Measurements from ENCODE around the gene PSMD6. TPM values are rescaled to one million over a fixed set of nuclear protein-coding genes. Genes with fewer than 3 reads are reported as not detected.

PSMD6 gene
- total and polyA plus RNA-seq, 3 experiments from 2014 or later = 117 to 136 (median 134) TPM

- ChIA-PET POLR2A (no interaction called here), CTCF (interaction anchor here (1.1 kb wide), 1 partner anchor 7 kb away, joined by 3 read pairs; no protein-coding TSS in a partner anchor)
- Histone ChIP-seq H3K36me3 (ENCODE audit: insufficient read depth, low read length) (no peaks in the 10 kb centered on the region), H3K27ac (ENCODE audit: low read depth, low read length) (no peak overlapping the region), H3K9me3 (ENCODE audit: low read length) (no peaks in the 10 kb centered on the region), H3K4me1 (ENCODE audit: insufficient read depth, low read length) (no peaks in the 10 kb centered on the region), H3K27me3 (ENCODE audit: insufficient read depth, low read length, poor library complexity, severe bottlenecking) (peaks cover 4% of the 10 kb centered on the region), H3K4me3 (ENCODE audit: low read length) (no peak overlapping the region)
- no peak overlapping the region for H3K27ac Mint-ChIP-seq
- no peaks in the 10 kb centered on the region for H3K4me1 Mint-ChIP-seq
- no peaks in the 10 kb centered on the region for H3K36me3 Mint-ChIP-seq
- peaks cover 10 to 46% of the 10 kb centered on the region in 2 donors for H3K27me3 Mint-ChIP-seq
- H3K4me3 Mint-ChIP-seq = no peak overlapping the region
- DNase-seq = no peak
- H3K9me3 Mint-ChIP-seq = no peaks in the 10 kb centered on the region
Measured at GRCh38 chr3:64059484-64060175, 36.3 kb upstream of the PSMD6 start.

GRCh38 chr3:64058566-64058965, 35.3 kb upstream of the PSMD6 start:
- CTCF ChIA-PET = no interaction called here
- Histone ChIP-seq H3K4me1 (ENCODE audit: insufficient read depth, low read length) (no peaks in the 10 kb centered on the region), H3K27me3 (ENCODE audit: insufficient read depth, low read length, poor library complexity, severe bottlenecking) (peaks cover 4% of the 10 kb centered on the region), H3K9me3 (ENCODE audit: low read length) (no peaks in the 10 kb centered on the region), H3K36me3 (ENCODE audit: insufficient read depth, low read length) (no peaks in the 10 kb centered on the region), H3K27ac (ENCODE audit: low read depth, low read length) (no peak overlapping the region), H3K4me3 (ENCODE audit: low read length) (no peak overlapping the region)
- DNase-seq = no peak
- no peaks in the 10 kb centered on the region for H3K36me3 Mint-ChIP-seq
- no peak overlapping the region for H3K27ac Mint-ChIP-seq
- no peaks in the 10 kb centered on the region for H3K9me3 Mint-ChIP-seq
- POLR2A ChIA-PET = no interaction called here
- H3K4me1 Mint-ChIP-seq = no peaks in the 10 kb centered on the region
- peaks cover 10 to 45% of the 10 kb centered on the region in 2 donors for H3K27me3 Mint-ChIP-seq
- H3K4me3 Mint-ChIP-seq = no peak overlapping the region

GRCh38 chr3:64057231-64057630, 33.9 kb upstream of the PSMD6 start:
- H3K4me3 Mint-ChIP-seq = no peak overlapping the region
- Histone ChIP-seq H3K4me1 (ENCODE audit: insufficient read depth, low read length) (no peaks in the 10 kb centered on the region), H3K4me3 (ENCODE audit: low read length) (no peak overlapping the region), H3K36me3 (ENCODE audit: insufficient read depth, low read length) (no peaks in the 10 kb centered on the region), H3K9me3 (ENCODE audit: low read length) (no peaks in the 10 kb centered on the region), H3K27ac (ENCODE audit: low read depth, low read length) (no peak overlapping the region), H3K27me3 (ENCODE audit: insufficient read depth, low read length, poor library complexity, severe bottlenecking) (peaks cover 4% of the 10 kb centered on the region)
- no peak for DNase-seq
- peaks cover 10 to 40% of the 10 kb centered on the region in 2 donors for H3K27me3 Mint-ChIP-seq
- no peaks in the 10 kb centered on the region for H3K36me3 Mint-ChIP-seq
- no peak overlapping the region for H3K27ac Mint-ChIP-seq
- ChIA-PET POLR2A (no interaction called here), CTCF (no interaction called here)
- no peaks in the 10 kb centered on the region for H3K4me1 Mint-ChIP-seq
- H3K9me3 Mint-ChIP-seq = no peaks in the 10 kb centered on the region

- Histone ChIP-seq H3K36me3 (ENCODE audit: insufficient read depth, low read length) (no peaks in the 10 kb centered on the region), H3K9me3 (ENCODE audit: low read length) (no peaks in the 10 kb centered on the region), H3K4me1 (ENCODE audit: insufficient read depth, low read length) (no peaks in the 10 kb centered on the region), H3K27ac (ENCODE audit: low read depth, low read length) (no peak overlapping the region), H3K4me3 (ENCODE audit: low read length) (no peak overlapping the region), H3K27me3 (ENCODE audit: insufficient read depth, low read length, poor library complexity, severe bottlenecking) (peaks cover 4% of the 10 kb centered on the region)
- Mint-ChIP-seq H3K9me3 (no peaks in the 10 kb centered on the region), H3K36me3 (no peaks in the 10 kb centered on the region), H3K4me3 (no peak overlapping the region), H3K4me1 (no peaks in the 10 kb centered on the region), H3K27ac (no peak overlapping the region), H3K27me3 (peaks cover 10 to 38% of the 10 kb centered on the region in 2 donors)
- POLR2A ChIA-PET = no interaction called here
- no peak for DNase-seq
- CTCF ChIA-PET = no interaction called here
Measured at GRCh38 chr3:64056606-64057180, 33.4 kb upstream of the PSMD6 start.

- no peaks in the 10 kb centered on the region for H3K9me3 ChIP-seq (ENCODE audit: low read length)
- no peak overlapping the region for H3K27ac ChIP-seq (ENCODE audit: low read depth, low read length)
- ChIA-PET CTCF (no interaction called here), POLR2A (no interaction called here)
- Mint-ChIP-seq H3K4me3 (no peak overlapping the region), H3K27me3 (peaks cover 8 to 35% of the 10 kb centered on the region in 2 donors), H3K27ac (no peak overlapping the region), H3K36me3 (no peaks in the 10 kb centered on the region), H3K9me3 (no peaks in the 10 kb centered on the region), H3K4me1 (peaks cover 1 to 5% (median 5%) of the 10 kb centered on the region in 3 donors)
- DNase-seq = no peak
- H3K4me3 ChIP-seq (ENCODE audit: low read length) = no peak overlapping the region
- peaks cover 4% of the 10 kb centered on the region for H3K27me3 ChIP-seq (ENCODE audit: insufficient read depth, low read length, poor library complexity, severe bottlenecking)
- H3K36me3 ChIP-seq (ENCODE audit: insufficient read depth, low read length) = no peaks in the 10 kb centered on the region
- H3K4me1 ChIP-seq (ENCODE audit: insufficient read depth, low read length) = no peaks in the 10 kb centered on the region
Measured at GRCh38 chr3:64055076-64055475, 31.8 kb upstream of the PSMD6 start.

- Mint-ChIP-seq H3K27ac (no peak overlapping the region), H3K9me3 (no peaks in the 10 kb centered on the region), H3K4me1 (peaks cover 1 to 5% (median 5%) of the 10 kb centered on the region in 3 donors), H3K36me3 (no peaks in the 10 kb centered on the region), H3K27me3 (peaks cover 8 to 38% of the 10 kb centered on the region in 2 donors), H3K4me3 (no peak overlapping the region)
- DNase-seq = no peak
- H3K36me3 ChIP-seq (ENCODE audit: insufficient read depth, low read length) = no peaks in the 10 kb centered on the region
- ChIA-PET CTCF (no interaction called here), POLR2A (no interaction called here)
- no peak overlapping the region for H3K27ac ChIP-seq (ENCODE audit: low read depth, low read length)
- H3K27me3 ChIP-seq (ENCODE audit: insufficient read depth, low read length, poor library complexity, severe bottlenecking) = peaks cover 4% of the 10 kb centered on the region
- no peaks in the 10 kb centered on the region for H3K9me3 ChIP-seq (ENCODE audit: low read length)
- no peaks in the 10 kb centered on the region for H3K4me1 ChIP-seq (ENCODE audit: insufficient read depth, low read length)
- H3K4me3 ChIP-seq (ENCODE audit: low read length) = no peak overlapping the region
Measured at GRCh38 chr3:64054488-64054887, 31.2 kb upstream of the PSMD6 start.

- no peaks in the 10 kb centered on the region for H3K36me3 ChIP-seq (ENCODE audit: insufficient read depth, low read length)
- H3K4me3 Mint-ChIP-seq = no peak overlapping the region
- H3K9me3 ChIP-seq (ENCODE audit: low read length) = no peaks in the 10 kb centered on the region
- no peak overlapping the region for H3K27ac Mint-ChIP-seq
- peaks cover 8 to 36% of the 10 kb centered on the region in 2 donors for H3K27me3 Mint-ChIP-seq
- H3K4me1 Mint-ChIP-seq = peaks cover 1 to 5% (median 5%) of the 10 kb centered on the region in 3 donors
- H3K27ac ChIP-seq (ENCODE audit: low read depth, low read length) = no peak overlapping the region
- ChIA-PET POLR2A (no interaction called here), CTCF (interaction anchor here (1.5 kb wide), 1 partner anchor 23 kb away, joined by 4 read pairs; no protein-coding TSS in a partner anchor)
- peaks cover 4% of the 10 kb centered on the region for H3K27me3 ChIP-seq (ENCODE audit: insufficient read depth, low read length, poor library complexity, severe bottlenecking)
- no peak for DNase-seq
- no peaks in the 10 kb centered on the region for H3K36me3 Mint-ChIP-seq
- H3K4me3 ChIP-seq (ENCODE audit: low read length) = no peak overlapping the region
- no peaks in the 10 kb centered on the region for H3K4me1 ChIP-seq (ENCODE audit: insufficient read depth, low read length)
- H3K9me3 Mint-ChIP-seq = no peaks in the 10 kb centered on the region
Measured at GRCh38 chr3:64053581-64053980, 30.3 kb upstream of the PSMD6 start.

GRCh38 chr3:64053117-64053516, 29.8 kb upstream of the PSMD6 start:
- no peaks in the 10 kb centered on the region for H3K4me1 ChIP-seq (ENCODE audit: insufficient read depth, low read length)
- Mint-ChIP-seq H3K9me3 (no peaks in the 10 kb centered on the region), H3K27ac (no peak overlapping the region), H3K4me3 (no peak overlapping the region), H3K36me3 (no peaks in the 10 kb centered on the region), H3K4me1 (peaks cover 1 to 5% (median 5%) of the 10 kb centered on the region in 3 donors), H3K27me3 (peaks cover 8 to 32% of the 10 kb centered on the region in 2 donors)
- no peak overlapping the region for H3K27ac ChIP-seq (ENCODE audit: low read depth, low read length)
- no peak overlapping the region for H3K4me3 ChIP-seq (ENCODE audit: low read length)
- ChIA-PET POLR2A (no interaction called here), CTCF (interaction anchor here (1.5 kb wide), 1 partner anchor 22 kb away, joined by 4 read pairs; no protein-coding TSS in a partner anchor)
- no peaks in the 10 kb centered on the region for H3K9me3 ChIP-seq (ENCODE audit: low read length)
- DNase-seq = no peak
- no peaks in the 10 kb centered on the region for H3K36me3 ChIP-seq (ENCODE audit: insufficient read depth, low read length)
- peaks cover 2% of the 10 kb centered on the region for H3K27me3 ChIP-seq (ENCODE audit: insufficient read depth, low read length, poor library complexity, severe bottlenecking)

Data from CD8-positive, alpha-beta memory T cell (primary cell).